Neural cell (in vitro differentiated cells): Measurements from ENCODE around the gene SAMD4A.
A peak's percentile ranks its signal among the peaks of the same experiment; 100 is the strongest.

ENCODE experiments used
- CTCF ChIP-seq: fragments of 450-650 bp; IDR thresholded peaks from 2 replicates; pipeline ENCODE4 v1.5.1; 2014; ENCODE audit warnings: antibody characterized with exemption, mild to moderate bottlenecking, moderate library complexity; ENCODE audit not compliant: poor library complexity, severe bottlenecking
- EP300 ChIP-seq: fragments of 450-650 bp; conservative IDR thresholded peaks from 2 replicates; pipeline ENCODE4 v1.6.1; 2014; ENCODE audit warnings: antibody characterized with exemption, mild to moderate bottlenecking, moderate library complexity; ENCODE audit not compliant: poor library complexity, severe bottlenecking
- EZH2 ChIP-seq: fragments of 200-600, 300-800 bp; shearing (Covaris generic), sonication (generic); IDR thresholded peaks from 2 replicates; pipeline ENCODE4 v1.6.1; 2014; ENCODE audit warnings: antibody characterized with exemption, low read length, borderline replicate concordance, mild to moderate bottlenecking; ENCODE audit not compliant: insufficient read depth, poor library complexity, severe bottlenecking
- MXI1 ChIP-seq: fragments of 450-650 bp; conservative IDR thresholded peaks from 2 replicates; pipeline ENCODE4 v1.6.1; 2014; ENCODE audit warnings: antibody characterized with exemption, mild to moderate bottlenecking; ENCODE audit not compliant: poor library complexity, severe bottlenecking
- POLR2AphosphoS5 ChIP-seq: IDR thresholded peaks from 2 replicates; pipeline ENCODE4 v1.6.1; 2012
- RAD21 ChIP-seq: fragments of 450-650 bp; conservative IDR thresholded peaks from 2 replicates; pipeline ENCODE4 v1.6.1; 2014; ENCODE audit warnings: antibody characterized with exemption, mild to moderate bottlenecking, moderate library complexity
- REST ChIP-seq: IDR thresholded peaks from 2 replicates; pipeline ENCODE4 v1.6.1; 2012; ENCODE audit warnings: borderline replicate concordance
- SMC3 ChIP-seq: fragments of 450-650 bp; conservative IDR thresholded peaks from 2 replicates; pipeline ENCODE4 v1.6.1; 2014; ENCODE audit warnings: antibody characterized with exemption, mild to moderate bottlenecking, moderate library complexity; ENCODE audit not compliant: poor library complexity
- TAF1 ChIP-seq: IDR thresholded peaks from 2 replicates; pipeline ENCODE4 v1.6.1; 2012; ENCODE audit warnings: low read depth

- TF ChIP-seq EZH2: no peak
- peak; percentile 74 for TF ChIP-seq CTCF
- no peak for TF ChIP-seq REST
- TF ChIP-seq MXI1: no peak
- no peak for TF ChIP-seq POLR2AphosphoS5
- no peak for TF ChIP-seq EP300
- TF ChIP-seq SMC3: peak; percentile 79
- TF ChIP-seq RAD21: peak; percentile 75
- no peak for TF ChIP-seq TAF1
These were observed 238.8 kb downstream of the SAMD4A start for GRCh38 chr14:54805445-54806322.
